ENCODE data around the gene MRPS9.

MRPS9 gene

GRCh38 chr2:105068875-105069274 is 31.0 kb downstream of the MRPS9 start:
- no peaks in the 10 kb centered on the region for H3K9me3 Mint-ChIP-seq
- H3K4me3 Mint-ChIP-seq, result no peak overlapping the region
- DNase-seq (ENCODE audit: low spot score in 2 of 2) (no peak), ATAC-seq (no peak)
- H3K27ac Mint-ChIP-seq, result no peak overlapping the region
- H3K36me3 Mint-ChIP-seq, result peaks cover 27% of the 10 kb centered on the region
- peaks cover 42% of the 10 kb centered on the region for H3K4me1 Mint-ChIP-seq

- H3K9me3 Mint-ChIP-seq, result no peaks in the 10 kb centered on the region
- H3K36me3 Mint-ChIP-seq, result peaks cover 27% of the 10 kb centered on the region
- H3K4me1 Mint-ChIP-seq, result peaks cover 43% of the 10 kb centered on the region
- DNase-seq (ENCODE audit: low spot score in 2 of 2) (no peak), ATAC-seq (peak; percentile 82)
- H3K27ac Mint-ChIP-seq, result no peak overlapping the region
- peak overlapping the region; percentile 47 for H3K4me3 Mint-ChIP-seq
Measured at GRCh38 chr2:105070010-105070865, 32.4 kb downstream of the MRPS9 start.

GRCh38 chr2:105071379-105071778 is 33.5 kb downstream of the MRPS9 start:
- H3K4me3 Mint-ChIP-seq, result no peak overlapping the region
- peaks cover 27% of the 10 kb centered on the region for H3K36me3 Mint-ChIP-seq
- H3K4me1 Mint-ChIP-seq, result peaks cover 43% of the 10 kb centered on the region
- DNase-seq (ENCODE audit: low spot score in 2 of 2) (no peak), ATAC-seq (peak; percentile 49)
- H3K9me3 Mint-ChIP-seq, result no peaks in the 10 kb centered on the region
- H3K27ac Mint-ChIP-seq, result no peak overlapping the region

GRCh38 chr2:105072039-105072438 is 34.2 kb downstream of the MRPS9 start:
- Mint-ChIP-seq H3K36me3 (peaks cover 27% of the 10 kb centered on the region), H3K27ac (no peak overlapping the region), H3K4me3 (peak overlapping the region; percentile 15), H3K4me1 (peaks cover 43% of the 10 kb centered on the region), H3K9me3 (no peaks in the 10 kb centered on the region)
- DNase-seq (ENCODE audit: low spot score in 2 of 2) (peak in 1 of 2 donors; percentile 55), ATAC-seq (peak; percentile 92)

- DNase-seq (ENCODE audit: low spot score in 2 of 2) (no peak), ATAC-seq (no peak)
- Mint-ChIP-seq H3K4me3 (no peak overlapping the region), H3K36me3 (peaks cover 27% of the 10 kb centered on the region), H3K9me3 (no peaks in the 10 kb centered on the region), H3K27ac (no peak overlapping the region), H3K4me1 (peaks cover 35% of the 10 kb centered on the region)
Measured at GRCh38 chr2:105073591-105073990, 35.7 kb downstream of the MRPS9 start.

GRCh38 chr2:105076121-105076520 is 38.3 kb downstream of the MRPS9 start:
- ATAC-seq (no peak), DNase-seq (ENCODE audit: low spot score in 2 of 2) (no peak)
- Mint-ChIP-seq H3K4me1 (peaks cover 17% of the 10 kb centered on the region), H3K4me3 (no peak overlapping the region), H3K27ac (no peak overlapping the region), H3K36me3 (peaks cover 14% of the 10 kb centered on the region), H3K9me3 (no peaks in the 10 kb centered on the region)

- ATAC-seq, result no peak
- Mint-ChIP-seq H3K27ac (no peak overlapping the region), H3K4me3 (no peak overlapping the region), H3K9me3 (no peaks in the 10 kb centered on the region), H3K36me3 (no peaks in the 10 kb centered on the region), H3K4me1 (peaks cover 10% of the 10 kb centered on the region)
- no peak for DNase-seq (ENCODE audit: low spot score in 2 of 2)
Measured at GRCh38 chr2:105078906-105079495, 41.1 kb downstream of the MRPS9 start.

- DNase-seq (ENCODE audit: low spot score in 2 of 2) (no peak), ATAC-seq (no peak)
- Mint-ChIP-seq H3K36me3 (no peaks in the 10 kb centered on the region), H3K4me1 (no peaks in the 10 kb centered on the region), H3K4me3 (no peak overlapping the region), H3K9me3 (no peaks in the 10 kb centered on the region), H3K27ac (no peak overlapping the region)
Measured at GRCh38 chr2:105080461-105080860, 42.6 kb downstream of the MRPS9 start.

GRCh38 chr2:105081006-105081601 is 43.2 kb downstream of the MRPS9 start:
- H3K36me3 Mint-ChIP-seq, result no peaks in the 10 kb centered on the region

GRCh38 chr2:105082107-105082506 is 44.2 kb downstream of the MRPS9 start:
- ATAC-seq (no peak), DNase-seq (ENCODE audit: low spot score in 2 of 2) (no peak)
- no peak overlapping the region for H3K4me3 Mint-ChIP-seq
- H3K9me3 Mint-ChIP-seq, result no peaks in the 10 kb centered on the region
- H3K27ac Mint-ChIP-seq, result no peak overlapping the region
- peaks cover 8% of the 10 kb centered on the region for H3K4me1 Mint-ChIP-seq
- no peaks in the 10 kb centered on the region for H3K36me3 Mint-ChIP-seq

More at GRCh38 chr2:105081006-105081601, 43.2 kb downstream of the MRPS9 start:
- Mint-ChIP-seq H3K9me3 (no peaks in the 10 kb centered on the region), H3K27ac (no peak overlapping the region), H3K4me1 (no peaks in the 10 kb centered on the region), H3K4me3 (no peak overlapping the region)
- no peak for DNase-seq (ENCODE audit: low spot score in 2 of 2)
- no peak for ATAC-seq

GRCh38 chr2:105085525-105085924 is 47.7 kb downstream of the MRPS9 start:
- H3K9me3 Mint-ChIP-seq, result no peaks in the 10 kb centered on the region
- H3K4me3 Mint-ChIP-seq, result no peak overlapping the region
- no peak overlapping the region for H3K27ac Mint-ChIP-seq
- peaks cover 15% of the 10 kb centered on the region for H3K4me1 Mint-ChIP-seq
- DNase-seq (ENCODE audit: low spot score in 2 of 2), result no peak
- ATAC-seq, result no peak
- H3K36me3 Mint-ChIP-seq, result peaks cover 7% of the 10 kb centered on the region

GRCh38 chr2:105087273-105087672 is 49.4 kb downstream of the MRPS9 start:
- Mint-ChIP-seq H3K4me3 (no peak overlapping the region), H3K27ac (no peak overlapping the region), H3K36me3 (peaks cover 15% of the 10 kb centered on the region), H3K9me3 (no peaks in the 10 kb centered on the region), H3K4me1 (peaks cover 15% of the 10 kb centered on the region)
- no peak for DNase-seq (ENCODE audit: low spot score in 2 of 2)
- ATAC-seq, result peak; percentile 40

- DNase-seq (ENCODE audit: low spot score in 2 of 2), result no peak
- no peak for ATAC-seq
- Mint-ChIP-seq H3K9me3 (no peaks in the 10 kb centered on the region), H3K4me3 (no peak overlapping the region), H3K27ac (no peak overlapping the region), H3K36me3 (peaks cover 30% of the 10 kb centered on the region), H3K4me1 (peaks cover 15% of the 10 kb centered on the region)
Measured at GRCh38 chr2:105090091-105090490, 52.2 kb downstream of the MRPS9 start.

- ATAC-seq (no peak), DNase-seq (ENCODE audit: low spot score in 2 of 2) (no peak)
- Mint-ChIP-seq H3K4me3 (no peak overlapping the region), H3K36me3 (peaks cover 42% of the 10 kb centered on the region), H3K4me1 (peaks cover under 1% of the 10 kb centered on the region), H3K27ac (no peak overlapping the region), H3K9me3 (no peaks in the 10 kb centered on the region)
Measured at GRCh38 chr2:105092797-105093196, 54.9 kb downstream of the MRPS9 start.

GRCh38 chr2:105099153-105099552 is 61.3 kb downstream of the MRPS9 start:
- Mint-ChIP-seq H3K9me3 (no peaks in the 10 kb centered on the region), H3K4me1 (peaks cover 6% of the 10 kb centered on the region), H3K36me3 (peaks cover 56% of the 10 kb centered on the region), H3K4me3 (no peak overlapping the region), H3K27ac (no peak overlapping the region)
- ATAC-seq, result no peak
- DNase-seq (ENCODE audit: low spot score in 2 of 2), result no peak
